Retinal pigment epithelial cell (primary cell): ENCODE measurements around the gene EML5.
"Not testable (repeated sequence)": the region's sequence is repeated elsewhere in the genome, so short reads cannot be mapped to it uniquely, and the experiment has no call there.

Experiments used
- DNase-seq: peaks from one replicate; pipeline ENCODE4 v3.0.0-alpha.2; 2010; ENCODE audit warnings: low read depth
- H3K4me3 ChIP-seq: 2 replicates; pipeline ENCODE4 v1.5.1; 2011; ENCODE audit warnings: mild to moderate bottlenecking, low read length, control low read depth, moderate library complexity
- TF ChIP-seq, protein P1 (sequence below): conservative IDR thresholded peaks from 2 replicates; pipeline ENCODE4 v1.5.1; 2011; ENCODE audit warnings: low read depth, low read length, control low read depth, inconsistent platforms

EML5 gene

DNA sequence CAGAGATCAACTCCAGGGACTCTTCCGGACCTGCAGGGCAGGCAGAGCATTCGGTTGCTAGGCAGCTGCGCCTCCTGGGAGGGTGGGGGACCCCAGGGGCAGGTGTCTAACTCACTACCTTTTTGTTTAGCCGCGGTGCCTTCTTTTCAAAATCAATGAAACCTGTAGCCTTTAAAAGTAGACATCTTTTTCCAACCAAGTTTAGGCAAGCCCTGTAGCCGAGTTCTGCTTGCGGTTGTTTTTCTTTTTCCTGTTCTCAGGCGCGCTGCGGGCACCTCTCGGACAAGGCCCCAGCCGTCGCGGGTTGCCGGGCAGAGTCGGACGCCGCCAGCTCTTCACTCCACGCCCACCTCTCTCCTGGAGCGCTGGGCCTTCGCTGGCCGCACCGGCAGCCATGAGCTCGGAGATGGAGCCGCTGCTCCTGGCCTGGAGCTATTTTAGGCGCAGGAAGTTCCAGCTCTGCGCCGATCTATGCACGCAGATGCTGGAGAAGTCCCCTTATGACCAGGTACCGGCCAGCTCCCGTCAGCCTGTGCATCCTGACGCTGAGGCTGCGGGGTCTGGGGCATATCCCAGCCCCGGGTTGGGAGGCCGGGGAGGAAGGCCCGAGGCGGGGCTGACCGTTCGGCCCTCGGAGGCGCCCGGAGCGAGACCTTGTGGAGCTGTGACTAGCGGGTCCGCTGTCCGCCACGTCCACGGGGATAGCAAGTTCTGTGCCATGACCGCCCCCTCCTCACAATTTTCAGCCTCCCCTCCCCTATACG lies 31.7 kb upstream of the EML5 start, which contains the start of gene TTC8:
TTC8 (plus strand) TSS at position 338 of the 764 bp plus-strand sequence; CDS start at position 395, 57 bp downstream.
- TF ChIP-seq, protein P1, sequence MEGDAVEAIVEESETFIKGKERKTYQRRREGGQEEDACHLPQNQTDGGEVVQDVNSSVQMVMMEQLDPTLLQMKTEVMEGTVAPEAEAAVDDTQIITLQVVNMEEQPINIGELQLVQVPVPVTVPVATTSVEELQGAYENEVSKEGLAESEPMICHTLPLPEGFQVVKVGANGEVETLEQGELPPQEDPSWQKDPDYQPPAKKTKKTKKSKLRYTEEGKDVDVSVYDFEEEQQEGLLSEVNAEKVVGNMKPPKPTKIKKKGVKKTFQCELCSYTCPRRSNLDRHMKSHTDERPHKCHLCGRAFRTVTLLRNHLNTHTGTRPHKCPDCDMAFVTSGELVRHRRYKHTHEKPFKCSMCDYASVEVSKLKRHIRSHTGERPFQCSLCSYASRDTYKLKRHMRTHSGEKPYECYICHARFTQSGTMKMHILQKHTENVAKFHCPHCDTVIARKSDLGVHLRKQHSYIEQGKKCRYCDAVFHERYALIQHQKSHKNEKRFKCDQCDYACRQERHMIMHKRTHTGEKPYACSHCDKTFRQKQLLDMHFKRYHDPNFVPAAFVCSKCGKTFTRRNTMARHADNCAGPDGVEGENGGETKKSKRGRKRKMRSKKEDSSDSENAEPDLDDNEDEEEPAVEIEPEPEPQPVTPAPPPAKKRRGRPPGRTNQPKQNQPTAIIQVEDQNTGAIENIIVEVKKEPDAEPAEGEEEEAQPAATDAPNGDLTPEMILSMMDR: no peak
- peak within 1 kb of the TSS; percentile 86 for H3K4me3 ChIP-seq
- DNase-seq: peak; percentile 61

- DNase-seq: no peak
- TF ChIP-seq, protein P1: no peak
- peak overlapping the region; percentile 86 for H3K4me3 ChIP-seq
Observed at GRCh38 chr14:88823968-88824313, 31.2 kb upstream of the EML5 start.

DNA sequence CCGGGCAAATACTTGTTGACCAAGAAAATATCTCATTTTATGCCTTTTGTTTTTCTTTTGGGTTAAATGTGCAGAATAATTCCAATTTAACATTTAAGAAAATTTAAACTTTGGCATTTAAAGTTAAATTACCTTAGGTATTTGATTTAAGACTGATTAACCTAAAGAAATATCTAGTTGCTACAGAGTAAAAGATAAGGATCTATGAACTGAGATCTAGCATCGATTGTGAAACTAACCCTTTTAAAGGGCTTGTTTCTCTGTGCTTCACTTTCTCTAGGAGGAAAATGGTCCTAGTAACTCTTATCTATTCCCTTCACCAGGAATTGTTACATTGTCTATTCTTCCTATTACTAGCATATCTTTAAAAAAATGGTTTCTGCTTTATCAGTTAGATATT lies 29.1 kb upstream of the EML5 start:
- TF ChIP-seq, protein P1: no peak
- no peak for DNase-seq
- H3K4me3 ChIP-seq: no peak overlapping the region

DNA sequence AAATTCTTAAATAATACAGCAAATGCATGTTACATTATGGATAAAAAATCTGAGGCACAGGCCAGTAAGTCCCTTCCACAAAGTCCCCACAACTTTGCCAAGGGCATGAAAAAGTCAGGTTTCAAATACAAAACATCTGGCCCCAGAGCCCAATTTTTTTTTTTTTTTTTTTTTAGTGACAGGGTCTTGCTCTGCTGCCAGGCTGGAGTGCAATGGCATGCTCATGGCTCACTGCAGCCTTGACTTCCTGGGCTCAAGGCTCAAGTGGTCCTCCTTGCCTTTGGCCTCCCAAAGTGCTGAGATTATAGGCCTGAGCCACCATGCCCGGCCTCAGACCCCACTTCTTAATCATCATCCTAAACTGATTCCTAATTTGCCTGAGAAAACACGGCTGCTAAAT lies 28.6 kb upstream of the EML5 start:
- TF ChIP-seq, protein P1: no peak
- H3K4me3 ChIP-seq: no peak overlapping the region
- no peak for DNase-seq

DNA sequence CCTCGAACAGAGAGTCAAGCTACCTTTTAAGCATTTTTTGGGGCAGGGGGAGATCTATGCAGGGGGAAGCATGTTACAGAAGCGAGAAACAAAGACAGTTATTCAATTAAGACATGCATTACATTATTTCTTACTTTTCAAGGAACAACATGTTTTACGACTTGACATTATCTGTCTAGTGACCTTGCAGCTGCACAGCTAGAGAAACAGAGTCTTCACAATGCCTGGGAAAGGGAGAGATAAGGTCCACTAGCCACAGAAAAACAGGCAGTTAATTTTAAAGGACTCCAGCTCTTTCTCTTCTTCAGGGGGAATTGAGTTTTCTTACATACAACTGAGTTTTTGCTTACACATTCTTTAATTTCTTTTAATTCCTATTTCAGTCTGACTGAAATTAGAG lies 26.9 kb upstream of the EML5 start:
- H3K4me3 ChIP-seq, DNase-seq: not testable (repeated sequence)

- TF ChIP-seq, protein P1: no peak
- no peak for DNase-seq
- no peak overlapping the region for H3K4me3 ChIP-seq
Observed at GRCh38 chr14:88818018-88818417, 25.3 kb upstream of the EML5 start.

DNA sequence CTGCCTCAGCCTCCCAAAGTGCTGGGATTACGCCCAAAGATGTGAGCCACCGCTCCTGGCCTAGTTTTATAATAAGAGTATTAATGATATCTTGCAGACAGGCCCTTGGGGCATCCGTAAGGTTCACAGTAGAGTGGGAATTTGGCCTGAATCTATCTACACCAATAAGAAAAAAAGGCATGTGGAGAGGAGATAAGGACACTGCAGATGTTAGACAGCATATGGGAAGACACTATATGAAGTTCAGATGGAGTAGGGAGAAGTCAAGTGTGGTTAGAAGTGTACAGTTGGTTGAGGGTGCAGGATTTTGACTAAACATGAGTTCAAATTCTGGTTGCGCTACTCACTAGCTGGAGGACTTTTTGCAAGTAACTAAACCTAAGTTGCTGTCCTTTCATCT lies 23.2 kb upstream of the EML5 start:
- TF ChIP-seq, protein P1: no peak

More for the DNA sequence above, 23.2 kb upstream of the EML5 start:
- DNase-seq: no peak
- H3K4me3 ChIP-seq: no peak overlapping the region
